ENCODE measurements around the gene OS9. TPM values are rescaled to one million over a fixed set of nuclear protein-coding genes. Genes with fewer than 3 reads are reported as not detected.
"Not testable (repeated sequence)": the region's sequence is repeated elsewhere in the genome, so short reads cannot be mapped to it uniquely, and the experiment has no call there.

OS9 gene
- total and polyA plus RNA-seq, 2 of the 4 experiments (the other 2 are of a cell fraction), result 159 to 272 TPM

- TF ChIP-seq ELK1 (IDR thresholded peaks at IDR 0.05; ENCODE audit: borderline replicate concordance, low read depth, low read length) (no peak), MAZ (IDR thresholded peaks at IDR 0.05; ENCODE audit: borderline replicate concordance, low read depth, low read length) (peak; percentile 36; the same call in 1 of the 2 replicates)
These were observed at the start of gene OS9 (continued) for GRCh38 chr12:57693659-57694458.

- H3K14ac ChIP-seq (replicated peaks; ENCODE audit: low read depth, low read length); dilution Hi-C loops (cut with HindIII; ENCODE audit: low sequenced_read_pairs, unreplicated experiment); H3K27me3 ChIP-seq (ENCODE audit: control insufficient read depth, insufficient read depth, low read length); H2BK5ac ChIP-seq (ENCODE audit: low read depth, low read length, poor library complexity, severe bottlenecking); intact Hi-C loops (cut with micrococcal nuclease); H4K20me1 ChIP-seq (ENCODE audit: insufficient read depth, low read length); H2BK15ac ChIP-seq (ENCODE audit: low read depth, low read length); H4K91ac ChIP-seq (ENCODE audit: insufficient read depth, low read depth, low read length); H4K8ac ChIP-seq (ENCODE audit: low read depth in 2 of 2, low read length in 2 of 2); H3K36me3 ChIP-seq (ENCODE audit: control insufficient read depth, insufficient read depth, low read length); H2AK9ac ChIP-seq (replicated peaks; ENCODE audit: low read depth, low read length, poor library complexity); H3K56ac ChIP-seq (ENCODE audit: extremely low read depth, insufficient read depth, low read length); H3K4me1 ChIP-seq (ENCODE audit: control insufficient read depth, insufficient read depth, low read length); H3K79me1 ChIP-seq (ENCODE audit: low read depth in 1 of 2, low read length in 2 of 2); POLR2A ChIA-PET (ENCODE audit: unreplicated experiment); H3K18ac ChIP-seq (ENCODE audit: low read depth, low read length); H3K27ac ChIP-seq (ENCODE audit: insufficient read depth, low read length); H3K23ac ChIP-seq (ENCODE audit: low read depth, low read length); in situ Hi-C loops (cut with MboI; ENCODE audit: low sequenced_read_pairs); H3K4ac ChIP-seq (ENCODE audit: low read depth, low read length); H3K9ac ChIP-seq (ENCODE audit: low read depth, low read length); ATAC-seq (ENCODE audit: low read depth); H3K9me3 ChIP-seq (ENCODE audit: control insufficient read depth, insufficient read depth, low read length); H3K9me1 ChIP-seq (ENCODE audit: insufficient read depth, low read length); DNase-seq; H2AK5ac ChIP-seq (ENCODE audit: low read depth, low read length); H4K5ac ChIP-seq (ENCODE audit: low read depth, low read length); H3K4me3 ChIP-seq (ENCODE audit: insufficient read depth, low read depth, low read length); H2AFZ ChIP-seq (replicated peaks; ENCODE audit: low read length, poor library complexity); CTCF ChIA-PET; H2BK20ac ChIP-seq (ENCODE audit: low read depth, low read length); H2BK120ac ChIP-seq (ENCODE audit: low read depth, low read length); H3K4me2 ChIP-seq (ENCODE audit: low read depth, low read length); BruUV-seq (replicated peaks): not testable (repeated sequence)
- no CpG with 5 or more reads among the region's 13 CpGs for WGBS, 2 experiments (ENCODE audit: extremely low coverage in 2 of 2, insufficient read length in 1 of 2)
These were observed 47.8 kb upstream of the OS9 start for GRCh38 chr12:57645990-57646658.

GRCh38 chr12:57646659-57647049 is 47.3 kb upstream of the OS9 start:
- H3K23ac ChIP-seq (ENCODE audit: low read depth, low read length); BruUV-seq (replicated peaks); H2AK9ac ChIP-seq (replicated peaks; ENCODE audit: low read depth, low read length, poor library complexity); H2BK5ac ChIP-seq (ENCODE audit: low read depth, low read length, poor library complexity, severe bottlenecking); H3K9ac ChIP-seq (ENCODE audit: low read depth, low read length); H2BK120ac ChIP-seq (ENCODE audit: low read depth, low read length); H3K9me1 ChIP-seq (ENCODE audit: insufficient read depth, low read length); H3K4me3 ChIP-seq (ENCODE audit: insufficient read depth, low read depth, low read length); H2AK5ac ChIP-seq (ENCODE audit: low read depth, low read length); H3K14ac ChIP-seq (replicated peaks; ENCODE audit: low read depth, low read length); intact Hi-C loops (cut with micrococcal nuclease); POLR2A ChIA-PET (ENCODE audit: unreplicated experiment); H3K4me2 ChIP-seq (ENCODE audit: low read depth, low read length); H3K18ac ChIP-seq (ENCODE audit: low read depth, low read length); H3K9me3 ChIP-seq (ENCODE audit: control insufficient read depth, insufficient read depth, low read length); CTCF ChIA-PET; H3K27me3 ChIP-seq (ENCODE audit: control insufficient read depth, insufficient read depth, low read length); DNase-seq; H4K5ac ChIP-seq (ENCODE audit: low read depth, low read length); ATAC-seq (ENCODE audit: low read depth); H3K36me3 ChIP-seq (ENCODE audit: control insufficient read depth, insufficient read depth, low read length); H4K20me1 ChIP-seq (ENCODE audit: insufficient read depth, low read length); H2BK15ac ChIP-seq (ENCODE audit: low read depth, low read length); H3K4me1 ChIP-seq (ENCODE audit: control insufficient read depth, insufficient read depth, low read length); H2BK20ac ChIP-seq (ENCODE audit: low read depth, low read length); H2AFZ ChIP-seq (replicated peaks; ENCODE audit: low read length, poor library complexity); dilution Hi-C loops (cut with HindIII; ENCODE audit: low sequenced_read_pairs, unreplicated experiment); H3K56ac ChIP-seq (ENCODE audit: extremely low read depth, insufficient read depth, low read length); H3K27ac ChIP-seq (ENCODE audit: insufficient read depth, low read length); H4K8ac ChIP-seq (ENCODE audit: low read depth in 2 of 2, low read length in 2 of 2); H3K79me1 ChIP-seq (ENCODE audit: low read depth in 1 of 2, low read length in 2 of 2); in situ Hi-C loops (cut with MboI; ENCODE audit: low sequenced_read_pairs); H3K4ac ChIP-seq (ENCODE audit: low read depth, low read length); H4K91ac ChIP-seq (ENCODE audit: insufficient read depth, low read depth, low read length): not testable (repeated sequence)
- no CpG with 5 or more reads among the region's 15 CpGs for WGBS, 2 experiments (ENCODE audit: extremely low coverage in 2 of 2, insufficient read length in 1 of 2)

All from IMR-90 (cell line).